ENCODE measurements around the gene DLG2. TPM values are rescaled to one million over a fixed set of nuclear protein-coding genes. Genes with fewer than 3 reads are reported as not detected.

DLG2 gene
- total and polyA plus RNA-seq, 2 of the 8 experiments (the other 6 are each of a cell fraction or from before 2014, with no cell fraction given): 1.7 to 14.3 TPM

DNA sequence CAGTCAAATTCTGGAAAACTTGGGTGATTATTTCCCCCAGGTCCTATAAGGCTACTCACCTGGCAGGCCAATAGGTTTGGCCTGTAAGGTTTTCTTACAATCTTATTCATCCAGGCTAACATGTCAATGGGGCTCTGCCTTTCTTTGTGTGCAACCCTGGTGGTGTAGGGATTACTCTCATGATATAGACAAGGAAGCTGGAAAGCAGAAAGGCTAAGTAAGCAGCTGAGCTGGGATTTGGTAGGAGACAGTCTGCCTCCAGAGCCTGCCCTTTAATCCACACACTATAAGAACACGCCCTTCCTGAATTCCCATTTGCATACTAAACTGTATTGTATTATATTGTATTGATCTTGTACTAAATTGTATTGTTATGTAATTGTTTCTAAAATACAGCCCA, 1967.7 kb downstream of the DLG2 start:
- WGBS, 2 experiments (ENCODE audit: extremely low coverage in 1 of 2, insufficient coverage in 1 of 2, insufficient read length in 1 of 2, insufficient replicate concordance in 2 of 2, low coverage in 1 of 2, low lambda C conversion rate in 2 of 2, missing lambda C conversion rate in 1 of 2): 88% methylated on average over 1 of the region's 1 CpG; no CpG with 5 or more reads in 1 of the 2 experiments
- CTCF ChIA-PET (ENCODE audit: partially characterized antibody): no interaction called here

More for the DNA sequence above, 1967.7 kb downstream of the DLG2 start:
- H3K23me2 ChIP-seq (ENCODE audit: low read depth, low read length): no peaks in the 10 kb centered on the region
- H3K36me3 ChIP-seq (ENCODE audit: control insufficient read depth in 2 of 4, insufficient read depth in 4 of 4, low read length in 3 of 4): no peaks in the 10 kb centered on the region
- no peak overlapping the region for H3K18ac ChIP-seq (ENCODE audit: extremely low read depth, low read length)
- no peaks in the 10 kb centered on the region for H3K9me3 ChIP-seq (ENCODE audit: insufficient read depth in 2 of 2, low read depth in 1 of 2, low read length in 1 of 2)
- H3K14ac ChIP-seq (ENCODE audit: insufficient read length): no peak overlapping the region
- peaks cover 0 to 6% (median 2%) of the 10 kb centered on the region in 4 experiments; a peak in 1 of 7 replicates for H3K4me1 ChIP-seq (replicated peaks in 1 of 4; ENCODE audit: control insufficient read depth in 3 of 4, insufficient read depth in 4 of 4, low read length in 3 of 4)
- H3K79me1 ChIP-seq (ENCODE audit: low read depth, low read length): no peaks in the 10 kb centered on the region
- no peak overlapping the region for H3K23ac ChIP-seq (ENCODE audit: insufficient read length)
- FAIRE-seq (no peak), DNase-seq (ENCODE audit: low read depth in 1 of 2, low spot score in 2 of 2) (no peak)
- H2BK20ac ChIP-seq (ENCODE audit: low read length): no peak overlapping the region
- no peaks in the 10 kb centered on the region for H4K20me1 ChIP-seq (replicated peaks in 1 of 2; ENCODE audit: control insufficient read depth in 1 of 2, insufficient read depth in 2 of 2, low read length in 2 of 2)
- H4K8ac ChIP-seq (ENCODE audit: extremely low read depth, insufficient read depth, low read length): no peak overlapping the region
- H3K27me3 ChIP-seq (replicated peaks in 1 of 4; ENCODE audit: control insufficient read depth in 3 of 4, extremely low read depth in 1 of 4, insufficient read depth in 3 of 4, low read length in 3 of 4): no peaks in the 10 kb centered on the region
- H2AK5ac ChIP-seq (ENCODE audit: low read depth, low read length): no peak overlapping the region
- H3K4ac ChIP-seq (replicated peaks; ENCODE audit: insufficient read length, low read depth, low read length): no peak overlapping the region
- H4K5ac ChIP-seq (ENCODE audit: insufficient read length, low read depth, low read length): no peak overlapping the region
- H2BK12ac ChIP-seq (ENCODE audit: low read depth, low read length): no peak overlapping the region
- no peak overlapping the region for H2BK5ac ChIP-seq (ENCODE audit: low read depth, low read length)
- TF ChIP-seq TBP (IDR thresholded peaks at IDR 0.05; ENCODE audit: low read depth, low read length) (no peak), BRCA1 (IDR thresholded peaks at IDR 0.05; ENCODE audit: low read depth, low read length) (no peak), SP4 (IDR thresholded peaks at IDR 0.05; ENCODE audit: low read length) (no peak), YY1 (IDR thresholded peaks at IDR 0.05; ENCODE audit: low read depth, low read length) (no peak), USF2 (IDR thresholded peaks at IDR 0.05; ENCODE audit: low read length) (no peak), E2F6 (IDR thresholded peaks at IDR 0.05) (no peak), HDAC6 (IDR thresholded peaks at IDR 0.05; ENCODE audit: low read depth, low read length) (no peak), CBX8 (IDR thresholded peaks at IDR 0.05; ENCODE audit: borderline replicate concordance, low read depth, low read length) (no peak), RBBP5 (IDR thresholded peaks at IDR 0.05; ENCODE audit: borderline replicate concordance, low read depth, low read length) (no peak), KDM5A (IDR thresholded peaks at IDR 0.05; ENCODE audit: low read length) (no peak)
- TF ChIP-seq, protein P1, sequence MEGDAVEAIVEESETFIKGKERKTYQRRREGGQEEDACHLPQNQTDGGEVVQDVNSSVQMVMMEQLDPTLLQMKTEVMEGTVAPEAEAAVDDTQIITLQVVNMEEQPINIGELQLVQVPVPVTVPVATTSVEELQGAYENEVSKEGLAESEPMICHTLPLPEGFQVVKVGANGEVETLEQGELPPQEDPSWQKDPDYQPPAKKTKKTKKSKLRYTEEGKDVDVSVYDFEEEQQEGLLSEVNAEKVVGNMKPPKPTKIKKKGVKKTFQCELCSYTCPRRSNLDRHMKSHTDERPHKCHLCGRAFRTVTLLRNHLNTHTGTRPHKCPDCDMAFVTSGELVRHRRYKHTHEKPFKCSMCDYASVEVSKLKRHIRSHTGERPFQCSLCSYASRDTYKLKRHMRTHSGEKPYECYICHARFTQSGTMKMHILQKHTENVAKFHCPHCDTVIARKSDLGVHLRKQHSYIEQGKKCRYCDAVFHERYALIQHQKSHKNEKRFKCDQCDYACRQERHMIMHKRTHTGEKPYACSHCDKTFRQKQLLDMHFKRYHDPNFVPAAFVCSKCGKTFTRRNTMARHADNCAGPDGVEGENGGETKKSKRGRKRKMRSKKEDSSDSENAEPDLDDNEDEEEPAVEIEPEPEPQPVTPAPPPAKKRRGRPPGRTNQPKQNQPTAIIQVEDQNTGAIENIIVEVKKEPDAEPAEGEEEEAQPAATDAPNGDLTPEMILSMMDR (IDR thresholded peaks at IDR 0.05; ENCODE audit: control extremely low read depth in 1 of 3, insufficient read depth in 1 of 3, low read depth in 1 of 3, low read length in 3 of 3): no peak
- no peak overlapping the region for H3K4me3 ChIP-seq (ENCODE audit: extremely low read depth in 1 of 4, insufficient read depth in 2 of 4, low read depth in 3 of 4, low read length in 4 of 4)
- H3K27ac ChIP-seq (ENCODE audit: low read depth, low read length): no peak overlapping the region
- no peak overlapping the region for H2AFZ ChIP-seq (ENCODE audit: low read length)
- H3K56ac ChIP-seq (replicated peaks; ENCODE audit: insufficient read length, low read depth, low read length): no peak overlapping the region
- no peak overlapping the region for H2BK15ac ChIP-seq (ENCODE audit: low read length)
- H2BK120ac ChIP-seq (replicated peaks; ENCODE audit: low read depth, low read length): no peak overlapping the region
- POLR2A ChIA-PET (ENCODE audit: partially characterized antibody): no interaction called here
- H3K9ac ChIP-seq (replicated peaks in 1 of 4; ENCODE audit: extremely low read depth in 1 of 4, low read depth in 3 of 4, low read length in 3 of 4): no peak overlapping the region
- no peak overlapping the region for H4K91ac ChIP-seq (replicated peaks; ENCODE audit: insufficient read length, low read length)
- H3K79me2 ChIP-seq (ENCODE audit: control insufficient read depth in 1 of 2, insufficient read depth in 2 of 2, low read length in 2 of 2): no peaks in the 10 kb centered on the region
- H3K4me2 ChIP-seq (ENCODE audit: insufficient read depth in 1 of 2, low read depth in 2 of 2, low read length in 2 of 2): no peak overlapping the region
